PC-9 (cell line): ENCODE measurements around the gene RPRML.
"Not testable (repeated sequence)": the region's sequence is repeated elsewhere in the genome, so short reads cannot be mapped to it uniquely, and the experiment has no call there.

ENCODE experiments used
- CTCF ChIP-seq: fragments of 200-600 bp; sonication (generic); conservative IDR thresholded peaks from 2 replicates; pipeline ENCODE4 v1.6.1; 2017; ENCODE audit warnings: mixed run types, antibody characterized with exemption, mild to moderate bottlenecking, moderate library complexity
- EZH2 ChIP-seq: fragments of 200-600 bp; sonication (generic); IDR thresholded peaks from 2 replicates; pipeline ENCODE4 v1.8.0; 2017; ENCODE audit warnings: antibody characterized with exemption, low read depth

- not testable (repeated sequence) for TF ChIP-seq CTCF, EZH2
These were observed 37.9 kb upstream of the RPRML start for GRCh38 chr17:47016966-47017365.
